HG02763 (cell line): ENCODE data around the gene SETSIP.
"Not testable (repeated sequence)": the region's sequence is repeated elsewhere in the genome, so short reads cannot be mapped to it uniquely, and the experiment has no call there.

ENCODE experiments used
- ATAC-seq: cut with Tn5 transposase; IDR thresholded peaks from one replicate; pipeline ENCODE4 v1.9.1; 2021; ENCODE audit warnings: mild to moderate bottlenecking, moderate library complexity; ENCODE audit not compliant: unreplicated experiment

Gene SETSIP

DNA sequence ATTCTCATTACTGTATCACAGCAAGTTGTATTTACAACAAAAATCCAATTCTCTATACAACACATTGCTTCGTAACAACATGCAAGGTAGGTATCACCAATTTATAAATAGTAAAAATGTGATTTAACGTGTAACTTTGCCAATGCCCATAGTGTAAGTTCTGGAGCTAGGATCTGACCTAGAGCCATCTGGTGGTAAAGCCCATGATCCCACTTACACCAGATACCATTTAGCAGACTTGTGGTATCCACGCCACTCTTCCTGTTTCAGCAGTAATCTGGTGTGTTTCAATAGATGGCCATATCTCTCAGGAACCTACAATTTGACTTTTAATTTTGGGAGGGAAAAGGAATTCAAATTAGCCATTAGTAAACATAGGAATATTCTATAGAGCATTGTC lies 10.2 kb downstream of the SETSIP start:
- no peak for ATAC-seq

DNA sequence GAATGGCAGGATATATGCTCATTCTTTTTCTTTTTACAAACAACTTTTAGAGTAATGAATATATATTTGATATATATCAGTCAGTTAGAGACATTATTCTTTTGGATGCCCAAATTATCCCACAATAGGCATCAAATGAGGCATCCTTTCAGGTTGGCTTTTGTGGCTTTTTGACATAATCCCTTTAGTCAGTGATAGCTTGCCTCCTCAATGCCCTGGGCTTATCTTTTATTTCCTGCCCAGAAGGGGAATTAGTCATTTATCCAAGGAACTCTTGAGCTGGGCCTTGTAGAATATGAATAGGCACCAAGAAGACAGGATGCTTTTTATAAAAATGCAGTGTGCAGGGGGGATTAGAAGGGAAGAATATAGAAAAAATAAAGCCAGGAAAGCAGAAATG lies 23.3 kb downstream of the SETSIP start:
- ATAC-seq = no peak

DNA sequence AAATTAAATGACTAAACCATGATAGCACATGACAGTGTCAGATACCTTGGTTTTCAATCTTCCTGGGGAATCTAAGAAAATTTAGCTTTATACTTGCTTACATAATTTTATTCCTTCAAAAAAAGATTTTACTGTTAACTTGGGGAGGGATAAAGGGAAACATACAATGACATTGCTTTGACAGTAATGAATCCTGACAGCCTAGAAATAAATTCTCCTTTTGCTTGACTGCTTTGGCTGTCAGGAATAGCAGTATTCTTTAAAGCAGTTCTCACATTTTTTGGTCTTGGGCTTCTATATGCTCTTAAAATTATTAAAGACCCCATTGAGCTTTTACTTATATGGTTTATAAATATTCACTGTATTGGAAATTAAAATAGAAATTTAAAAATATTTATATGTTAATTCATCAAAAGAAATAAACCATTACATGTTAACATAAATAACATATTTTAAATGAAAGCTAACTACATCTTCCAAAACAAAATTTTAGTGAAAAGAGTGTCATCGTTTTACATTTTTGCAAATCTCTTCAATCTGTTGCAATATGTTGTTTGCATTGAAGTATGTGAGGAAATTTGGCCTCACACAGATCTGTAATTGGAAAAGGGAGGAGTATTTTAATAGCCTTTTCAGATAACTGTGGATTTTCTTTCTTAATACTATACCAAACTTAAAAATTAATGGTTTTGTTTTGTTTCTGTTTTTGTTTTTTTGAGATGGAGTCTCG lies 29.3 kb downstream of the SETSIP start:
- no peak for ATAC-seq

DNA sequence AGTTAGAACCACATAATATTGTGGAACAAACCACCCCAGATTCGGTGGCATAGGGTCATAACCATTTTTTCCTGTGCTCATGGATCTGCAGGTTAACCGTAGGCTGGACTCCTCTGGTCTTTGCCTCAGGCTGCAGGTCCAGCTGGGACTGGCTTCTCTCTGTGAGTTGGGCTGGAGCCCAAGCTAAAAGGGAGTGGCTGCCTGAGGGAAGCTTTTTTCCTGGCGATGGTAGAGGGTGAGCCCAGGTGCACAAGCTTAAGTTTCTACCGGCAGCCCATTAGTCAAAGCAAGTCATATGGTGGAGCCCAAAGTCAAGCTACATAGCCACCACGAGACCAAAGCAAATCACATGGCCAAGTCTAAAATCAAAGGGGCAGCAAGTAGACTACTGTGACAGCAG lies 31.6 kb downstream of the SETSIP start:
- no peak for ATAC-seq

DNA sequence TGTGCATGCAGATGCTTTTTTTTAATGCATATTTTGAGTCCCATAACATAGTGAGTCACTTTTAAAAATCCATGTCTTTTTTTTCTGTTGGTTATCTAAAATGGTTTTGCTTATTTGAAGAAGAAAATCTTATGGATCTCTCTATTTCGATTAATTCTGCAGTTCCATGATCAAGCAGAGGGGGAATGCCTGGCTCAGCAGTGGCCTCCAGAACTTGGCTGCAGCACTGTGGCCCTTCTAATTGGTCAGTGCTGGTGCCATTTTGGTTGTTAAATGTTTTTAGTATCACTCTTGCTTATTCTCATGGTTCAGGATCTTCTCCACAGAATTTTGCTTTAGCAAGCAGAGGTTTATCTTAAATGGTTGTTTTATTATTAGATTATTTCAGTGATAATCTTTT lies 34.2 kb downstream of the SETSIP start:
- no peak for ATAC-seq

DNA sequence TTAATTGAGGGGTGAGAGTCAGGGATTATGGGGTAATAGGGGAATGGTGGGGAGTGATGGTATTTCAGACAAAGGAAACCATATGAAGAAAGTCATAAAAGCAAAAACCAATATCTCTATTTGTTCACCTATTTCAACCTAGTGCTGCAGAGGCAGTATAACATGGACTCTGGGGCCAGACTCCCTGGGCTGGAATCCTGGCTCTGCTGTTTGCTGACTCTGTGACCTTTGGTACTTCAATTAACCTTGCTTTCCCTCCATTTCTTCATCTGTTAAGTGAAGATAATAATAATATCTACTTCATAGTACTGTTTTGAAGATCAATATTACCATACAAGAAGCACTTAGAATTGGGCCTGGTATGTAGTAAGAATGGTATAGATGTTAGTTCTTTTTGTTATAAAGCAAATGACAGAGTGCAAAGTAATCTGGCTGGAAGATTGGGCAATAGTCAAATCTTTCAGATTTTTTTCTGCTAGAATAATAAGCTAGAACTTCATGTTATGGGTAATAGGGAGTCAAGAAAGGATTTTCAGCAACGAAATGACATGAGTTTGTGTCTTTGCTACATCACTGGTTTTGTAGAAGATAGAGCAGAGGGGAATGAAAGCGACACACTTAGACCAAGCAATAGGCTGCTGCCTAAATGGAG lies 36.4 kb downstream of the SETSIP start:
- no peak for ATAC-seq

GRCh38 chr1:92037400-92037799 lies 37.8 kb downstream of the SETSIP start:
- no peak for ATAC-seq

DNA sequence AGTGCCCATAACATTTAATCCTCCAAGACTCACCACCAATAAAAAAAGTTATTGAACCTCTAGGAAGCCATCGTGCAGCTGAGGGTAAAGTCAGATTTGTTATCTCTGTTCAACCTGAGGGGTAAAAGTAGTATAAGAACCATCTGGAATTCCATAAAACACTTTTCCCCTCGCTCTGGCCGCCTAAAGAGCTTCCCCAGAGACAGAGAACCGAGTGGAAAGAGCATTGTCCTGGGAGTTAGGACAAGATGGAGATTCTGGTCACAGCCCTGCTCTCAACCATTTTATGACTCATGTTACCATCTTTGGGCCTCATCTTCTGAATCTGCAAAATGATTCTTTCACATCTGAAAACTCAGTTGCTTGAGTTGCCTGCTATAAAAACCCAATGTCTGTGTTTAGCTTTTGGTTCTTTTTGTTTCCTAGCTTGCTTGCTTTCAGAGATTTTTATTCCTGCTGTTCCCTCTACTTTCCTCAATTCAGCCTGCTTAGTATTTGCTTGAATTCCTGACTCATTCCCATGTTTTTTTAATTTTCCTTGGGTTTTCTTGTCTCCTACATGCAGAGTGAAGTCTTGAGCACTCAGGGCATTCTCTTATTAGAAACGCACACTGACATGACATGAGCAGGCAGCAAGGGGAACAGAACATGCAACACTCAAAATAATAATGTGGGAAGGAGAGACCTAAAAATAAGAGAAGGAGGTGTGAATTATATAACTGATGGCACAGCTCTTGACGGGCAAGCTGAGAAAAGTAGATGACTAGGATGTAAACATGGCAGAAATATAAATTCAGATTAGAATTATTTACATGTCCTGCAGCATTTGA lies 43.7 kb downstream of the SETSIP start:
- no peak for ATAC-seq

GRCh38 chr1:92030656-92031107 lies 44.5 kb downstream of the SETSIP start:
- no peak for ATAC-seq

GRCh38 chr1:92029241-92029922 lies 45.8 kb downstream of the SETSIP start:
- ATAC-seq = no peak

- ATAC-seq = no peak
Measured at GRCh38 chr1:92026806-92027205, 48.4 kb downstream of the SETSIP start.

DNA sequence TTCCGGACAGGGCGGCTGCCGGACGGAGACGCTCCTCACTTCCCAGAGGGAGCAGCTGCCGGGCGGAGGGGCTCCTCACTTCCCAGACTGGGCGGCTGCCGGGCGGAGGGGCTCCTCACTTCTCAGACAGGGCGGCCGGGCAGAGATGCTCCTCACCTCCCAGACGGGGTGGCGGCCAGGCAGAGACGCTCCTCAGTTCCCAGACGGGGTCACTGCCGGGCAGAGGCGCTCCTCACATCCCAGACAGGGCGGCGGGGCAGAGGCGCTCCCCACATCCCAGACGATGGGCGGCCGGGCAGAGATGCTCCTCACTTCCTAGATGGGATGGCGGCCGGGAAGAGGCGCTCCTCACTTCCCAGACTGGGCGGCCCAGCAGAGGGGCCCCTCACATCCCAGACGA lies 49.2 kb downstream of the SETSIP start:
- not testable (repeated sequence) for ATAC-seq
